Measurements from ENCODE around the gene PEX12.
"Not testable (repeated sequence)": the region's sequence is repeated elsewhere in the genome, so short reads cannot be mapped to it uniquely, and the experiment has no call there.

Gene PEX12

GRCh38 chr17:35535406-35535805 is 43.0 kb downstream of the PEX12 start:
- DNase-seq, result not testable (repeated sequence)

- no peak for DNase-seq
Observed at GRCh38 chr17:35534576-35535093, 43.7 kb downstream of the PEX12 start.

DNA sequence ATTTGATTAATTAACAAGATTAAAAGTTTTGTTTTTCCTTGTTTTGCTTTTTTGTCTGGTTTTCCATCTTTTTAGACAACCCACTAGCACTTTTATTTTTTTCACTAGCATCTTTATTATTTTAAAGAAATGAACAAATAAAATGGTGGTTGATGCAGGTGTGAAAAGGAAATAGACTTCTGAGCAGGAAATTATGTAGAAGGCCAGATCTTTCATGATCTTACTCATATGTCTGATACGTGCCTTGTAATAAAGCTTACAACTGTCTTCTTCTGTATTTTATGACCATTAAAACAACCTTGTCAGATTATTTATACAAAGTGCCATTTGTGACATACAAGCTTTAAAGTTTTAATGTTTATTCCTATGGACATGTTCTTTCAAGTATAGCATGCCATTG is 47.2 kb downstream of the PEX12 start:
- DNase-seq, result no peak

DNA sequence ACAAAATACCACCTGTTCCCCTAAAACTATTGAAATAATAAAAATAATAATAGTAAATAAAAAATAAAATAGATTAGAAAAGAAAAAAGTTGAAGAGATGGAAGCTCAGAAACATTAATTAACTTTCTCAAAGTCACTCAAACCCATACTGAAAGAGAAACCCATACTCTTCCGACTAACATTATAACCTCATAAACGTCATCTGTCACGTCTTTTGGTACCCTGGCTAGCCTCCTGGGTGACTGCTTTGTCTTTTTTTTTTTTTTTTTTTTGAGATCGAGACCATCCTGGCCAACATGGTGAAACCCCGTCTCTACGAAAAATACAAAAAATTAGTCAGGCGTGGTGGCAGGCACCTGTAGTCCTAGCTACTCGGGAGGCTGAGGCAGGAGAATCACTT is 48.5 kb downstream of the PEX12 start:
- no peak for DNase-seq

GRCh38 chr17:35529326-35529725 is 49.0 kb downstream of the PEX12 start:
- not testable (repeated sequence) for DNase-seq

Measured in activated CD4-positive, alpha-beta T cell treated with anti-CD3 and anti-CD28 coated beads, Interleukin-2, amount 50 U/mL, for 16 hours (primary cell).